AG09319 (cell line): ENCODE results near the gene B3GALNT2.
"Not testable (repeated sequence)": the region's sequence is repeated elsewhere in the genome, so short reads cannot be mapped to it uniquely, and the experiment has no call there.

Experiments
- DNase-seq: peaks from one replicate; pipeline ENCODE4 v3.0.0-alpha.2; 2010; ENCODE audit warnings: low read depth; ENCODE audit errors: extremely low read depth
- TF ChIP-seq, protein P1 (sequence below): IDR thresholded peaks from 2 replicates; pipeline ENCODE4 v1.5.1; 2011; ENCODE audit warnings: low read depth, mild to moderate bottlenecking, inconsistent platforms, low read length, moderate library complexity

The B3GALNT2 gene

DNA sequence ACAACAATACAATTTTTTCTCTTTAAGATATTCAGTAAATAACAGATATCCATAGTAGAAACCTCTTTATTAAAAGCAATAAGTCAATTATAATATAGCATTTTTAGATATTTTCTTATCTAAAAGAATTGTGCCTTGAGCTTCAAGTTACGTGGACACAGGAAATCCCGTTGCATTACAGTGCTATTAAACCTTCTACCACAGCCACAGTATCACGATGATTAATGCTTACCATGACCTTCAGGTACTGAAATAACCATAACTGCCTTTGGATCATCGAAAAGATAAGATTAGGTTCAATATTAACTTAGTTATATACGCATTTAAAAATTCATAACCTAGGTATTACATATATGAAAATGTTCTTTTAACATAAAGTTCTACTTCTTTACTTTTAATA lies 17.9 kb downstream of the B3GALNT2 start:
- TF ChIP-seq, protein P1, sequence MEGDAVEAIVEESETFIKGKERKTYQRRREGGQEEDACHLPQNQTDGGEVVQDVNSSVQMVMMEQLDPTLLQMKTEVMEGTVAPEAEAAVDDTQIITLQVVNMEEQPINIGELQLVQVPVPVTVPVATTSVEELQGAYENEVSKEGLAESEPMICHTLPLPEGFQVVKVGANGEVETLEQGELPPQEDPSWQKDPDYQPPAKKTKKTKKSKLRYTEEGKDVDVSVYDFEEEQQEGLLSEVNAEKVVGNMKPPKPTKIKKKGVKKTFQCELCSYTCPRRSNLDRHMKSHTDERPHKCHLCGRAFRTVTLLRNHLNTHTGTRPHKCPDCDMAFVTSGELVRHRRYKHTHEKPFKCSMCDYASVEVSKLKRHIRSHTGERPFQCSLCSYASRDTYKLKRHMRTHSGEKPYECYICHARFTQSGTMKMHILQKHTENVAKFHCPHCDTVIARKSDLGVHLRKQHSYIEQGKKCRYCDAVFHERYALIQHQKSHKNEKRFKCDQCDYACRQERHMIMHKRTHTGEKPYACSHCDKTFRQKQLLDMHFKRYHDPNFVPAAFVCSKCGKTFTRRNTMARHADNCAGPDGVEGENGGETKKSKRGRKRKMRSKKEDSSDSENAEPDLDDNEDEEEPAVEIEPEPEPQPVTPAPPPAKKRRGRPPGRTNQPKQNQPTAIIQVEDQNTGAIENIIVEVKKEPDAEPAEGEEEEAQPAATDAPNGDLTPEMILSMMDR = no peak
- no peak for DNase-seq

DNA sequence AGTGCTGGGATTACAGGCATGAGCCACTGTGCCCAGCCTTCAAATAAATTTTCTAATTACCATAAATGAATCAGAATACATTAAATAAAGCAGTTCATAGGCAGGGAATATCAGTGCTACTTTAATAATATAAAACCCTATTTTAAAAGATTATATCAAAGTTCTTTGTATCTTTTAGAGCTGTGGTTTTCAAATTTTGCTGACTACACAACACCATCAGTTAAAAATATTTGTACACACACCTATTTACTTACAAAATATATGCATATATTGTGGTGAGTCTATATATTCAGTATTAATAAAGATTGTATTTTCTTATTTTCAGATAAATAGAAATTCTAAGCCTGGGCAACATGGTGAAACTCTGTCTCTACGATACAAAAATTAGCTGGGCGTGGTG lies 18.7 kb downstream of the B3GALNT2 start:
- TF ChIP-seq, protein P1 = no peak
- DNase-seq = no peak

DNA sequence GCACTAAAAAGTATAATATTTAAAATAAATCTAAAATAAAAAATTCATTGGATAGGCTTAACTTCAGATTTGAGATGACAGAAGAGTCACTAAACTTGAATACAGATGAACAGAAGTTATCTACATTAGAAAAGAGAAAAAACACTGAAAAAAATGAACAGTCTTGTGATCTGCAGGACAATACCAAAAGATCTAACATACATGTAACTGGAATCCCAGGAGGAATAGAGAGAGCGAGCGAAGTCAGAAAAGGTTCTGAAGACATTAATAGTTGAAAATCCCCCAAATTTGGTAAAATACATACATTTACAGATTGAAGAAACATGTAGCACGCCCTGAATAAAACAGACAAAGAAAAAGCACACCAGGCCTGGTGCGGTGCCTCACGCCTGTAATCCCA lies 21.2 kb downstream of the B3GALNT2 start:
- TF ChIP-seq, protein P1 = no peak
- no peak for DNase-seq

DNA sequence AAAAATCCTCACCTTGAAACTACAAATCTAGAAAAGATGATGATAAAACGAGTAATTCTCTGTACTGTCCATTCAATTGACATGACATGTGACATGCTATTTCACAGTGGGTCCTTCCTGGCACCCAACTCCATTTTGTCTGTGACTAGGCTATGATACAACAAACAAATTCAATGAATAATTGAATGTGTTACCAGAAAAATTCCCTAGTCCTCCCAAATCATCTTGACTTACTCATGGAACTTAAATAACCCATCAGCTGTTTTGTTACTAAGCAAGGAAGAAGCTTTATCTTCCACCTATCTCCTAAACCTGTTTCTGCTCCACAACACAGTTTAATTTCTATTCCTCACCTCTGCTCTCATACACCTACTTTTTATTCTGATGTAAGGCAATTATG lies 30.4 kb downstream of the B3GALNT2 start:
- TF ChIP-seq, protein P1 = no peak
- DNase-seq = no peak

DNA sequence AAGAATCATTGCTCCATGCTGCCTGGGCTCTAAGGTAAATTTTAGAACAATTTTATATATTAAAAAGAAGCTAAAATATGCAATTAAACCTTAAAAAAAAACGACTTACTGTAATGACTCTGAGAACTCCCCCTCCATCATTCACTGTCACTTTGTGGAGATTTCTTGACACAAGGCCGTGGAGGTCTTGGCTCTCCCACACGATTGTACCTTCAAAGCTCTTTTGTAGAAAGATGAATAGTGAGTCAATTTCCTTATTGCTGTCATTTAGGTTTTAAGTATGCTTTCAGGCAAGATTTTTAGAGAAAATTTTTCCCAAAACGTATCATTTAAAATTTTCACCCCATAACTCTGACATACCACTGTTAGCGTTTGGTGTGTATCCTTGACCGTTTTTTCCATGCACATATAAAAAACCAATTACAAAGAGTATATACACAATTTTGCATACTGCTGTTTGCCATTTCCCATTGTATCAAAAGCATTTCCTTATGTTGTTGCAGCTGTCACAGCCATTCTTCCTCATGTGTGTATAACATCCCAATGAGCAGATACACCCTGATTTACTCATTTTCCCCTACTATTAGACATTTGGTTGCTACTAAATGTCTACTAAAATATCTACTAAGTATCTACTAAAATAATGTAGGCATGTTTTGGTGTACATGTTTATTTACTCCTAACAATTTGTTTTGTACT lies 33.4 kb downstream of the B3GALNT2 start:
- TF ChIP-seq, protein P1 = no peak
- DNase-seq = no peak

DNA sequence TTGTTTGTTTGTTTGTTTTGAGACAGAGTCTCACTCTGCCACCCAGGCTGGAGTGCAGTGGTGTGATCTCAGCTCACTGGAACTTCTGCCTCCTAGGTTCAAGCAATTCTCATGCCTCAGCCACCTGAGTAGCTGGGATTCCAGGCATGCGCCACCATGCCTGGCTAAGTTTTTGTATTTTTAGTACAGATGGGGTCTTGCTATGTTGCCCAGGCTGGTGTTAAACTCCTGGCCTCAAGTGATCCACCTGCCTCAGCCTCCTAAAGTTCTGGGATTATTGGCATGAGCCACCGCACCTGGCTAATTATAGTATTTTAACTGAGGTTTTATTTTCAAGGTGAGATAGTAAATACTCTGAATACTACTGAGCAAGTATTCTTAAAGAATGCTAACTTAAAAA lies 34.4 kb downstream of the B3GALNT2 start:
- not testable (repeated sequence) for DNase-seq

DNA sequence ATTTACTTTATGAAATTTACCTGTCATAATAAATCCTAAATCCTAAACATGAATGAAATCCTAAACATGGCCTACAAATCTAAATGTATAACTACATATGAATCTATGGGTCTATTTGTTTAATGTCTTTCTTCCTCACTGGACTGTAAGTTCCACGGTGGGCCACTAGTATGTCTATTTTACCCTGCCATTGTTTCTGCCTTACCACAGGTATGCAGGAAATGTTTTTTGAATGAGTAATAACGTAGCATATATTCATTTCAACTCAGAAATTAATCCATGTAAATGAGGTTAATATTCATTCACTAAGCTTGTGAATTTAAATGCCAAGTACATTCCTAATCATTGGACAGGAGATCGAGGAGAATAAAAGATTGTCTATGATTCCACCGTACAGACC lies 35.3 kb downstream of the B3GALNT2 start:
- DNase-seq = no peak
- TF ChIP-seq, protein P1 = no peak

DNA sequence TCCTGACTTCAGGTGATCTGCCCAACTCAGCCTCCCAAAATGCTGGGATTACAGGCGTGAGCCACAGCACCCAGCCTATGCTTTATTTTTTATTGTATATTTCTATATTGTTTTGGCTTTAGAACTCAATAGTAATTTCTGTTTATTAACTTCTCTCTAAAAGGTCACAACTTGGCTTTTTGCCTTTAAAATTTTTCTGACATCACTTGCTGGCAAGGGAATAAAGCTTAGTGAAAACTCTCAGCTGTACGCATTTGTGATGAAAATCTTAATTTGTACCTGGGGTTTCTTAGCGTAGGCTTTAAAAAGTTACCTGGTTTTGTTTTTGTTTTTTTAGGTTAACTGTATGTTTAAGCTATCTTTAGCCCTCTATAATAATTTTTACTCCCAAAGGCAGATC lies 36.2 kb downstream of the B3GALNT2 start:
- TF ChIP-seq, protein P1 = no peak
- DNase-seq = no peak
